H9 (cell line): ENCODE measurements around the gene ADAMTS8. TPM values are rescaled to one million over a fixed set of nuclear protein-coding genes. Genes with fewer than 3 reads are reported as not detected.

Experiments used
- DNase-seq: peaks from one replicate; pipeline ENCODE4 v3.0.0-alpha.2; 2017
- H2AFZ ChIP-seq: one replicate; pipeline ENCODE4 v1.6.1; 2013; ENCODE audit warnings: mild to moderate bottlenecking, low read length, control low read depth, moderate library complexity
- H2AK5ac ChIP-seq: 2 replicates; pipeline ENCODE4 v1.6.1; 2013; ENCODE audit warnings: low read length, control low read depth, mixed read lengths; ENCODE audit not compliant: insufficient read length
- H2BK120ac ChIP-seq: one replicate; pipeline ENCODE4 v1.6.1; 2013; ENCODE audit warnings: low read depth, mild to moderate bottlenecking, low read length, control low read depth, inconsistent platforms; ENCODE audit not compliant: poor library complexity, severe bottlenecking
- H2BK12ac ChIP-seq: 2 replicates; pipeline ENCODE4 v1.6.1; 2013; ENCODE audit warnings: low read length, control low read depth, mixed read lengths, low read depth; ENCODE audit not compliant: insufficient read length
- H2BK15ac ChIP-seq: 2 replicates; pipeline ENCODE4 v1.6.1; 2013; ENCODE audit warnings: low read depth, low read length, control low read depth
- H2BK20ac ChIP-seq: one replicate; pipeline ENCODE4 v1.6.1; 2013; ENCODE audit warnings: low read depth, mild to moderate bottlenecking, low read length, control low read depth, inconsistent platforms; ENCODE audit not compliant: poor library complexity, severe bottlenecking
- H2BK5ac ChIP-seq: 2 replicates; pipeline ENCODE4 v1.6.1; 2013; ENCODE audit warnings: low read length, control low read depth, mixed read lengths; ENCODE audit not compliant: insufficient read length
- H3K14ac ChIP-seq: 2 replicates; pipeline ENCODE4 v1.6.1; 2013; ENCODE audit warnings: low read length, control low read depth; ENCODE audit not compliant: insufficient read depth
- H3K18ac ChIP-seq: 2 replicates; pipeline ENCODE4 v1.6.1; 2013; ENCODE audit warnings: low read depth, mild to moderate bottlenecking, mixed read lengths, low read length, control low read depth; ENCODE audit not compliant: insufficient read length
- H3K23ac ChIP-seq: 2 replicates; pipeline ENCODE4 v1.6.1; 2013; ENCODE audit warnings: low read length, control low read depth, mixed read lengths, low read depth; ENCODE audit not compliant: insufficient read length
- H3K23me2 ChIP-seq: 2 replicates; pipeline ENCODE4 v1.6.1; 2013; ENCODE audit warnings: low read depth, mild to moderate bottlenecking, mixed read lengths, low read length, control low read depth; ENCODE audit not compliant: insufficient read length, poor library complexity, severe bottlenecking
- H3K27ac ChIP-seq: 2 replicates; pipeline ENCODE4 v1.5.1; 2013; ENCODE audit warnings: low read length, control low read depth, mixed read lengths, low read depth; ENCODE audit not compliant: insufficient read length
- H3K27me3 ChIP-seq: 2 replicates; pipeline ENCODE4 v1.6.1; 2013; ENCODE audit warnings: low read length, control low read depth, inconsistent platforms; ENCODE audit not compliant: insufficient read depth
- H3K4ac ChIP-seq: 2 replicates; pipeline ENCODE4 v1.6.1; 2013; ENCODE audit warnings: low read depth, mild to moderate bottlenecking, control low read depth, inconsistent platforms, low read length, moderate library complexity
- H3K4me1 ChIP-seq: 2 replicates; pipeline ENCODE4 v1.6.1; 2013; ENCODE audit warnings: low read length, control low read depth, inconsistent platforms; ENCODE audit not compliant: insufficient read depth
- H3K4me2 ChIP-seq: 2 replicates; pipeline ENCODE4 v1.6.1; 2013; ENCODE audit warnings: low read length, control low read depth, mixed read lengths; ENCODE audit not compliant: insufficient read length, insufficient read depth
- H3K56ac ChIP-seq: 2 replicates; pipeline ENCODE4 v1.6.1; 2013; ENCODE audit warnings: low read depth, mild to moderate bottlenecking, mixed read lengths, low read length, control low read depth; ENCODE audit not compliant: insufficient read length
- H3K79me1 ChIP-seq: 2 replicates; pipeline ENCODE4 v1.6.1; 2013; ENCODE audit warnings: low read depth, mild to moderate bottlenecking, moderate library complexity, low read length, control low read depth, inconsistent platforms; ENCODE audit not compliant: insufficient read depth, poor library complexity, severe bottlenecking
- H3K79me2 ChIP-seq: 2 replicates; pipeline ENCODE4 v1.6.1; 2013; ENCODE audit warnings: low read length, control low read depth, inconsistent platforms; ENCODE audit not compliant: insufficient read depth
- H3K9ac ChIP-seq: 2 replicates; pipeline ENCODE4 v1.6.1; 2013; ENCODE audit warnings: low read length, control low read depth, mixed read lengths; ENCODE audit not compliant: insufficient read length; ENCODE audit errors: extremely low read depth
- H3K9me3 ChIP-seq: one replicate; pipeline ENCODE4 v1.6.1; 2013; ENCODE audit warnings: low read depth, low read length, inconsistent platforms; ENCODE audit not compliant: control insufficient read depth
- H3T11ph ChIP-seq: one replicate; pipeline ENCODE4 v1.6.1; 2013; ENCODE audit warnings: mild to moderate bottlenecking, low read length, control low read depth, inconsistent platforms
- H4K20me1 ChIP-seq: one replicate; pipeline ENCODE4 v1.6.1; 2013; ENCODE audit not compliant: control insufficient read depth, insufficient read length, insufficient read depth
- H4K5ac ChIP-seq: 2 replicates; pipeline ENCODE4 v1.6.1; 2013; ENCODE audit warnings: low read depth, mild to moderate bottlenecking, mixed read lengths, low read length, control low read depth; ENCODE audit not compliant: insufficient read length
- H4K8ac ChIP-seq: replicated peaks from 2 replicates; pipeline ENCODE4 v1.6.1; 2013; ENCODE audit warnings: low read length, control low read depth, mixed read lengths, low read depth; ENCODE audit not compliant: insufficient read length
- H4K91ac ChIP-seq: 2 replicates; pipeline ENCODE4 v1.6.1; 2013; ENCODE audit warnings: low read depth, mild to moderate bottlenecking, moderate library complexity, mixed read lengths, low read length, control low read depth; ENCODE audit not compliant: insufficient read length
- H3K27ac Mint-ChIP-seq, 3 experiments: 2 replicates in 2 of 3; 3 replicates in 1 of 3; pipeline ENCODE4 v1.8.0; 2020 to 2021; ENCODE audit warnings: mixed read lengths in 3 of 3, mild to moderate bottlenecking in 1 of 3, moderate library complexity in 1 of 3
- H3K27me3 Mint-ChIP-seq: 2 replicates; pipeline ENCODE4 v1.8.0; 2021; ENCODE audit warnings: low read depth, mild to moderate bottlenecking, moderate library complexity, mixed read lengths
- H3K36me3 Mint-ChIP-seq, 3 experiments: 2 replicates in 2 of 3; 3 replicates in 1 of 3; pipeline ENCODE4 v1.8.0; 2020 to 2021; ENCODE audit warnings: low read depth in 3 of 3, mixed read lengths in 3 of 3; ENCODE audit not compliant: insufficient read depth in 1 of 3
- H3K4me1 Mint-ChIP-seq, 2 experiments: 2 replicates each; pipeline ENCODE4 v1.8.0; 2020; ENCODE audit warnings: mixed read lengths in 2 of 2
- H3K4me3 Mint-ChIP-seq, 2 experiments: 2 replicates in 1 of 2; 3 replicates in 1 of 2; pipeline ENCODE4 v1.8.0; 2020 to 2021; ENCODE audit warnings: mild to moderate bottlenecking in 2 of 2, mixed read lengths in 2 of 2, moderate library complexity in 1 of 2
- H3K9me3 Mint-ChIP-seq, 2 experiments: 2 replicates in 1 of 2; 3 replicates in 1 of 2; pipeline ENCODE4 v1.8.0; 2020; ENCODE audit warnings: mild to moderate bottlenecking in 2 of 2, mixed read lengths in 2 of 2, moderate library complexity in 1 of 2
- CTCF ChIP-seq: fragments of 200-600 bp; sonication (generic); conservative IDR thresholded peaks from 3 replicates; pipeline ENCODE4 v1.8.0; 2021; ENCODE audit warnings: antibody characterized with exemption, mild to moderate bottlenecking
- WGBS: extraction: QIAGEN DNeasy Blood & Tissue Kit; methylation state at CpG from one replicate; pipeline ENCODE4 v1.1.7; 2013; ENCODE audit warnings: missing lambda C conversion rate, low lambda C conversion rate, mixed read lengths; ENCODE audit not compliant: insufficient read length; ENCODE audit errors: extremely low coverage; 5-methylcytosine and 5-hydroxymethylcytosine counted together
- total RNA-seq: library from RNA; stranded (reverse); gene quantifications from 2 replicates; pipeline ENCODE4 v1.2.1, GENCODE V29; 2021

The ADAMTS8 gene
- total RNA-seq, 1 experiment from 2014 or later = 5.0 TPM

GRCh38 chr11:130421199-130421585 is 7.2 kb downstream of the ADAMTS8 start:
- H3K4me1 ChIP-seq = no peaks in the 10 kb centered on the region
- H2AK5ac ChIP-seq = no peak overlapping the region
- no peak overlapping the region for H2BK20ac ChIP-seq
- no peak overlapping the region for H4K5ac ChIP-seq
- no peak overlapping the region for H3K9ac ChIP-seq
- H3K79me2 ChIP-seq = no peaks in the 10 kb centered on the region
- H3K27me3 ChIP-seq = peaks cover under 1% of the 10 kb centered on the region; the same call in 1 of the 2 replicates
- H4K20me1 ChIP-seq = no peaks in the 10 kb centered on the region
- Mint-ChIP-seq H3K36me3 (peaks cover 0 to 29% (median 2%) of the 10 kb centered on the region in 3 experiments; a peak in 4 of 7 replicates), H3K27me3 (peaks cover 22% of the 10 kb centered on the region), H3K4me3 (no peak overlapping the region), H3K4me1 (peaks cover 22 to 28% of the 10 kb centered on the region in 2 experiments), H3K9me3 (no peaks in the 10 kb centered on the region; a peak in 1 of 5 replicates), H3K27ac (no peak overlapping the region)
- H3K27ac ChIP-seq = no peak overlapping the region
- H4K91ac ChIP-seq = no peak overlapping the region
- WGBS = no CpG with 5 or more reads among the region's 7 CpGs
- H3K79me1 ChIP-seq = no peaks in the 10 kb centered on the region
- no peak overlapping the region for H3K18ac ChIP-seq
- no peak overlapping the region for H3K4ac ChIP-seq
- H3K23ac ChIP-seq = no peak overlapping the region
- no peak overlapping the region for H2BK12ac ChIP-seq
- no peak overlapping the region for H2BK5ac ChIP-seq
- no peak overlapping the region for H3T11ph ChIP-seq
- H4K8ac ChIP-seq = no peak overlapping the region
- H3K56ac ChIP-seq = no peak overlapping the region
- H3K14ac ChIP-seq = no peak overlapping the region
- H2BK120ac ChIP-seq = no peak overlapping the region
- no peaks in the 10 kb centered on the region for H3K9me3 ChIP-seq
- DNase-seq = no peak
- H2BK15ac ChIP-seq = no peak overlapping the region
- no peak overlapping the region for H2AFZ ChIP-seq
- no peak overlapping the region for H3K4me2 ChIP-seq
- TF ChIP-seq CTCF = no peak
- H3K23me2 ChIP-seq = no peaks in the 10 kb centered on the region
